DOHH2 (cell line): Measurements from ENCODE around the gene PDSS1.

Experiments used
- H3F3A ChIP-seq: fragments of 200-600 bp; sonication (generic), shearing (Covaris generic); 2 replicates; pipeline ENCODE4 v1.6.0; 2016; ENCODE audit warnings: antibody characterized with exemption, mild to moderate bottlenecking; ENCODE audit not compliant: control insufficient read depth, insufficient read depth
- H3K27ac ChIP-seq: fragments of 200-600 bp; sonication (generic); 2 replicates; pipeline ENCODE4 v1.5.1; 2014; ENCODE audit warnings: low read depth, mild to moderate bottlenecking, low read length, moderate library complexity
- H3K27me3 ChIP-seq: fragments of 200-600 bp; sonication (generic); 2 replicates; pipeline ENCODE4 v1.6.1; 2014; ENCODE audit warnings: mild to moderate bottlenecking, low read length, mixed read lengths; ENCODE audit not compliant: control insufficient read depth
- H3K36me3 ChIP-seq: fragments of 200-600 bp; sonication (generic); 2 replicates; pipeline ENCODE4 v1.6.1; 2014; ENCODE audit warnings: mild to moderate bottlenecking, low read length, moderate library complexity, mixed read lengths; ENCODE audit not compliant: control insufficient read depth
- H3K4me1 ChIP-seq: fragments of 200-600 bp; sonication (generic); 2 replicates; pipeline ENCODE4 v1.6.1; 2014; ENCODE audit warnings: mild to moderate bottlenecking, low read length, mixed read lengths; ENCODE audit not compliant: control insufficient read depth
- H3K4me2 ChIP-seq: fragments of 200-600 bp; sonication (generic); 2 replicates; pipeline ENCODE4 v1.6.0; 2014; ENCODE audit warnings: mild to moderate bottlenecking, low read length, moderate library complexity
- H3K4me3 ChIP-seq: fragments of 200-600 bp; sonication (generic); 2 replicates; pipeline ENCODE4 v1.5.1; 2014; ENCODE audit warnings: mild to moderate bottlenecking, low read length, mixed read lengths
- H3K79me2 ChIP-seq: fragments of 200-600 bp; sonication (generic); 2 replicates; pipeline ENCODE4 v1.6.1; 2014; ENCODE audit warnings: mild to moderate bottlenecking, low read length, mixed read lengths; ENCODE audit not compliant: control insufficient read depth
- H3K9me2 ChIP-seq: fragments of 200-600 bp; sonication (generic); replicated peaks from 2 replicates; pipeline ENCODE4 v1.6.1; 2014; ENCODE audit warnings: mild to moderate bottlenecking, low read length, mixed read lengths; ENCODE audit not compliant: control insufficient read depth
- H3K9me3 ChIP-seq: fragments of 200-600 bp; sonication (generic); 2 replicates; pipeline ENCODE4 v1.6.1; 2014; ENCODE audit warnings: antibody characterized with exemption, low read length, mixed read lengths; ENCODE audit not compliant: control insufficient read depth, insufficient read depth
- H4K20me1 ChIP-seq: fragments of 200-600 bp; sonication (generic); 2 replicates; pipeline ENCODE4 v1.6.0; 2014; ENCODE audit warnings: low read depth, mild to moderate bottlenecking, antibody characterized with exemption, low read length, moderate library complexity; ENCODE audit not compliant: control insufficient read depth, insufficient read depth
- EZH2phosphoT487 ChIP-seq: fragments of 200-600 bp; sonication (generic); IDR thresholded peaks from 2 replicates; pipeline ENCODE4 v1.6.1; 2017; ENCODE audit warnings: borderline replicate concordance, mild to moderate bottlenecking, antibody characterized with exemption, low read length, moderate library complexity, mixed read lengths
- TF ChIP-seq, protein P1 (sequence below): fragments of 200-600 bp; sonication (generic); IDR thresholded peaks from one replicate; pipeline ENCODE4 v1.5.1; 2014; ENCODE audit warnings: antibody characterized with exemption, mild to moderate bottlenecking, low read depth, low read length; ENCODE audit not compliant: poor library complexity, severe bottlenecking

The PDSS1 gene

DNA sequence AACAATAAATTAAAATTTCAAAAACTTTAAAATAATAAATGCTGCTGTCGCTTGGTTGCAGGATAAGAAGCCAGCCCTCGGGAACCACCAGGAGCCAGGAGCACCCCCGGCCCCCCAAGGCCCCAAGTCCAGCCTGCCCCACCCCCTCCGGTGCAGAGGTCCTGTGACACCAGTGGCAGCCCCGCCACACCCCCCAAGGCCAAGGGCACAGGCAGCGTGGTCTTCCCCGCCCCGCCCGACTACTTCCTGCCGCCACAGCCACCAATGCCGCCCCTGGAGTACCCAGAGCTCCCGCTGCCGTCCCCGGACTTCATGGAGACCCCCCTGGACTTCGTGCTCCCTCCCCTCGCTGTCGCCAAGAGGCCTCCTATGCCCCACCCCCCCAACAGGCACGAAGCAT is 44.5 kb upstream of the PDSS1 start:
- Histone ChIP-seq H3K27ac (no peak overlapping the region), H3K36me3 (no peaks in the 10 kb centered on the region)
- TF ChIP-seq, protein P1, sequence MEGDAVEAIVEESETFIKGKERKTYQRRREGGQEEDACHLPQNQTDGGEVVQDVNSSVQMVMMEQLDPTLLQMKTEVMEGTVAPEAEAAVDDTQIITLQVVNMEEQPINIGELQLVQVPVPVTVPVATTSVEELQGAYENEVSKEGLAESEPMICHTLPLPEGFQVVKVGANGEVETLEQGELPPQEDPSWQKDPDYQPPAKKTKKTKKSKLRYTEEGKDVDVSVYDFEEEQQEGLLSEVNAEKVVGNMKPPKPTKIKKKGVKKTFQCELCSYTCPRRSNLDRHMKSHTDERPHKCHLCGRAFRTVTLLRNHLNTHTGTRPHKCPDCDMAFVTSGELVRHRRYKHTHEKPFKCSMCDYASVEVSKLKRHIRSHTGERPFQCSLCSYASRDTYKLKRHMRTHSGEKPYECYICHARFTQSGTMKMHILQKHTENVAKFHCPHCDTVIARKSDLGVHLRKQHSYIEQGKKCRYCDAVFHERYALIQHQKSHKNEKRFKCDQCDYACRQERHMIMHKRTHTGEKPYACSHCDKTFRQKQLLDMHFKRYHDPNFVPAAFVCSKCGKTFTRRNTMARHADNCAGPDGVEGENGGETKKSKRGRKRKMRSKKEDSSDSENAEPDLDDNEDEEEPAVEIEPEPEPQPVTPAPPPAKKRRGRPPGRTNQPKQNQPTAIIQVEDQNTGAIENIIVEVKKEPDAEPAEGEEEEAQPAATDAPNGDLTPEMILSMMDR: no peak
- TF ChIP-seq EZH2phosphoT487: no peak

DNA sequence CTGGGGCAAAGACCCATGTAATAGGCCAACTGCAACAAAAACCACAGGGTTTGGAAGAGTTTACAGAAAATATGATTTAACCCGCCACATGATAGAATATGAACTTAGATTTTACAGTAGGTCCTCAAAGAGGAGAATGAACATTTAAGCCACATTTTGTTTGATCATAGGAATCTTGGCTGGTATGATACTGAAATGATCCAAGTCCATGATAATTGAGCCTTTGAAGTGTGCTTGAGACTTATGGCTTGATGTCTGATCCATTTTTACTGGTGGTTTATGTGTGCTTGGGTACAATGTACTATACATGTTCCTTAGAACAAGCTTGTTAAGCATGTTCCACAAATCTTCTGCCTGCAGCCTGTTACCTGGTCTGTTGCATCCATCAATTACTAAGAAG is 41.8 kb upstream of the PDSS1 start:
- H3K27ac ChIP-seq: no peak overlapping the region
- H3K4me2 ChIP-seq: no peak overlapping the region
- no peaks in the 10 kb centered on the region for H3K4me1 ChIP-seq
- H3K9me3 ChIP-seq: no peaks in the 10 kb centered on the region
- H3K36me3 ChIP-seq: no peaks in the 10 kb centered on the region
- no peaks in the 10 kb centered on the region for H4K20me1 ChIP-seq
- TF ChIP-seq, protein P1: no peak
- no peak for TF ChIP-seq EZH2phosphoT487
- H3K4me3 ChIP-seq: no peak overlapping the region
- no peaks in the 10 kb centered on the region for H3K27me3 ChIP-seq
- H3K9me2 ChIP-seq: no peaks in the 10 kb centered on the region
- H3K79me2 ChIP-seq: no peaks in the 10 kb centered on the region
- no peaks in the 10 kb centered on the region for H3F3A ChIP-seq

More for the DNA sequence above, 44.5 kb upstream of the PDSS1 start:
- H3K4me1 ChIP-seq: no peaks in the 10 kb centered on the region
- H3K9me3 ChIP-seq: no peaks in the 10 kb centered on the region
- H3K4me3 ChIP-seq: no peak overlapping the region
- H3K27me3 ChIP-seq: no peaks in the 10 kb centered on the region
- no peaks in the 10 kb centered on the region for H3K9me2 ChIP-seq
- H3K79me2 ChIP-seq: no peaks in the 10 kb centered on the region
- no peaks in the 10 kb centered on the region for H4K20me1 ChIP-seq
- no peaks in the 10 kb centered on the region for H3F3A ChIP-seq
- H3K4me2 ChIP-seq: no peak overlapping the region

DNA sequence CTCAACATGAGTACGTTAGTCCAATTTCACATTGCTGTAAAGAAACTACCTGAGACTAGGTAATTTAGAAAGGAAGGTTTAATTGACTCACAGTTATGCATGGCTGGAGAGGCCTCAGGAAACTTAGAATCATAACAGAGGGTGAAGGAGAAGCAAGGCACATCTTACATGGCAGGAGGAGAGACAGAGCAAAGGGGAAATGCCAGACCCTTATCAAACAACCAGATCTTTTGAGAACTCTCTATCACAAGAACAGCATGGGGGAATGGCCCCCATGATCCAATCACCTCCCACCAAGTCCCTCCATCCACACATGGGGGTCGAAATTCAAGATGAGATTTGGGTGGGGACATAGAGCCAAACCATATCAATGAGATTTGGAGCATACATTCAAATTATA is 34.6 kb upstream of the PDSS1 start:
- Histone ChIP-seq H3K79me2 (no peaks in the 10 kb centered on the region), H3K27me3 (no peaks in the 10 kb centered on the region), H3K9me2 (no peaks in the 10 kb centered on the region), H3K36me3 (no peaks in the 10 kb centered on the region), H3K4me1 (no peaks in the 10 kb centered on the region), H3K4me2 (no peak overlapping the region), H3K9me3 (peaks cover 7% of the 10 kb centered on the region; the same call in 1 of the 2 replicates), H4K20me1 (no peaks in the 10 kb centered on the region), H3F3A (no peaks in the 10 kb centered on the region), H3K4me3 (no peak overlapping the region), H3K27ac (no peak overlapping the region)
- TF ChIP-seq EZH2phosphoT487: no peak
- TF ChIP-seq, protein P1: no peak
